ENCODE results near the gene DMXL1. TPM values are rescaled to one million over a fixed set of nuclear protein-coding genes. Genes with fewer than 3 reads are reported as not detected.

Gene DMXL1
- polyA plus RNA-seq, 1 of the 3 experiments (the other 2 are of a cell fraction): 6.6 TPM

DNA sequence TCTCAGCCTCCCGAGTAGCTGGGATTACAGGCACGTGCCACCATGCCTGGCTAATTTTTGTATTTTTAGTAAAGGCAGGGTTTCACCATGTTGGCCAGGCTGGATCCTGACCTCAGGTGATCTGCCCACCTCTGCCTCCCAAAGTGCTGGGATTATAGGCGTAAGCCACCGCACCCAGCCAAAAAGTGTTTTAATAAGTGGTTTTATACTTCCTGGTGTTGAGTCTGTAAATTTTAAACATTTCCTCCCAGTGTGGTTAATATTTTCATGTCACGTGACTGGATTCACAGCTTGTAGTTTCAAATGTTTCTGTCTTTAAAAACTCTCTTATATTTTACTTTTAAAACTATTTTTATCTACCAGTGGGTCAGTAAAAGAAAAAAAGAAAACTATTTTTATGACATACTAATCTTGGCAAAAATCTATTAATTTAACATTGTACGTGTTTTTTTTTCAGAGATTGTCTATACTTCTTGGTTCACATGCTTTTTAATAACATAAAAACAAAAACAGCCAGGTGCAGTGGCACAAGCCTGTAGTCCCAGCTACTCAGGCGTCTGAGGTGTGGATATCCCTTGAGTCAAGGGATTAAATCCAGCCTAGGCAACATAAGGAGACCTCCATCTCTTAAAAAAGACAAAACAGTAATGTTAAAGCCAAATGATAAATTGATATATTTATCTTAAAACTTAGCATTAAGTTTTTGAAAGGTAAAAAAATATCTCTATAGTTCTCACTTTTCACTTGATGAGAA is 117.1 kb downstream of the DMXL1 start (continued):
- TF ChIP-seq, protein P1, sequence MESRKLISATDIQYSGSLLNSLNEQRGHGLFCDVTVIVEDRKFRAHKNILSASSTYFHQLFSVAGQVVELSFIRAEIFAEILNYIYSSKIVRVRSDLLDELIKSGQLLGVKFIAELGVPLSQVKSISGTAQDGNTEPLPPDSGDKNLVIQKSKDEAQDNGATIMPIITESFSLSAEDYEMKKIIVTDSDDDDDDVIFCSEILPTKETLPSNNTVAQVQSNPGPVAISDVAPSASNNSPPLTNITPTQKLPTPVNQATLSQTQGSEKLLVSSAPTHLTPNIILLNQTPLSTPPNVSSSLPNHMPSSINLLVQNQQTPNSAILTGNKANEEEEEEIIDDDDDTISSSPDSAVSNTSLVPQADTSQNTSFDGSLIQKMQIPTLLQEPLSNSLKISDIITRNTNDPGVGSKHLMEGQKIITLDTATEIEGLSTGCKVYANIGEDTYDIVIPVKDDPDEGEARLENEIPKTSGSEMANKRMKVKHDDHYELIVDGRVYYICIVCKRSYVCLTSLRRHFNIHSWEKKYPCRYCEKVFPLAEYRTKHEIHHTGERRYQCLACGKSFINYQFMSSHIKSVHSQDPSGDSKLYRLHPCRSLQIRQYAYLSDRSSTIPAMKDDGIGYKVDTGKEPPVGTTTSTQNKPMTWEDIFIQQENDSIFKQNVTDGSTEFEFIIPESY (IDR thresholded peaks at IDR 0.05; ENCODE audit: borderline replicate concordance, low read depth): no peak
- TF ChIP-seq TAF1 (IDR thresholded peaks at IDR 0.05; ENCODE audit: borderline replicate concordance, low read depth, low read length) (no peak), CHD2 (IDR thresholded peaks at IDR 0.05; ENCODE audit: low read length, partially characterized antibody) (no peak), MEF2A (IDR thresholded peaks at IDR 0.05; ENCODE audit: borderline replicate concordance, low read depth) (no peak), FOXJ3 (CRISPR knock-in tag; IDR thresholded peaks at IDR 0.05) (no peak), POLR2AphosphoS5 (IDR thresholded peaks at IDR 0.05; ENCODE audit: low read depth, low read length) (no peak), SMC3 (IDR thresholded peaks at IDR 0.05; ENCODE audit: low read depth, low read length) (no peak)
- TF ChIP-seq, protein P2, sequence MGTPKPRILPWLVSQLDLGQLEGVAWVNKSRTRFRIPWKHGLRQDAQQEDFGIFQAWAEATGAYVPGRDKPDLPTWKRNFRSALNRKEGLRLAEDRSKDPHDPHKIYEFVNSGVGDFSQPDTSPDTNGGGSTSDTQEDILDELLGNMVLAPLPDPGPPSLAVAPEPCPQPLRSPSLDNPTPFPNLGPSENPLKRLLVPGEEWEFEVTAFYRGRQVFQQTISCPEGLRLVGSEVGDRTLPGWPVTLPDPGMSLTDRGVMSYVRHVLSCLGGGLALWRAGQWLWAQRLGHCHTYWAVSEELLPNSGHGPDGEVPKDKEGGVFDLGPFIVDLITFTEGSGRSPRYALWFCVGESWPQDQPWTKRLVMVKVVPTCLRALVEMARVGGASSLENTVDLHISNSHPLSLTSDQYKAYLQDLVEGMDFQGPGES (IDR thresholded peaks at IDR 0.05; ENCODE audit: low read depth, low read length): no peak

DNA sequence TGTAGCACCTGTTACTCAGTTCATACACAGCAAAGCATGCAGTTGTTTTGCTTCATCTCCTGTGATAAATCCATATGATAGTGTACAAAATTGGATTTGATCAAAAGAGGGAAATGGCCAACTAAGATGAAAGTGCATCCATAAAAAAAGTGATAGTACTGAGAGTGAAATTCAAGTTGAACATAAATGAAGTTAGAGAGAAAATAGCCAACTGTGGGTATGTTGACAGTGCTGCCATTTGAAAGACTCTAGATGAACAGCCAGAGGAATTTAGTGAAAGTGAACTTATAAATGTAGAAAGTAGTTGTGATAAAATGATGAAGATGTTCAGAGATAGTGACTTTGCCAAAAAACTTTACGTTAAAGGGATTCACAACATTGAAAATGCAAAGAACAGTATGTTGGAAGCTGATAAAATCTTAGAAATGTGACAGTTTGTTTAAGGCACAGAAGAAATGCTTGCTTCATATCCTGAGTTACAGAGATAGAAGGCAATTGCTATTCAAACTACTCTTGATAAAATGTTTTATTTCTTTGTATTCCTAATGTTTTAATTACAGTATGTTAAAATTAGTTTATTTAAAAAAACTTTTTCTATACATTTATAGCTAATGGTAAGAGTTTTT is 119.7 kb downstream of the DMXL1 start:
- Histone ChIP-seq H3K4me3 (ENCODE audit: low read depth in 2 of 2, low read length in 1 of 2) (no peak overlapping the region), H3K4me2 (no peak overlapping the region), H3K27ac (ENCODE audit: low read depth in 2 of 2, low read length in 1 of 2) (no peak overlapping the region), H3F3A (replicated peaks; ENCODE audit: insufficient read depth) (peaks cover 8% of the 10 kb centered on the region), H3K27me3 (ENCODE audit: insufficient read depth) (no peaks in the 10 kb centered on the region), H3K79me2 (ENCODE audit: insufficient read depth) (no peaks in the 10 kb centered on the region), H3K9ac (no peak overlapping the region), H3K9me3 (no peaks in the 10 kb centered on the region), H4K20me1 (ENCODE audit: insufficient read depth) (no peaks in the 10 kb centered on the region), H3K4me1 (ENCODE audit: control insufficient read depth in 1 of 2, insufficient read depth in 2 of 2, low read depth in 1 of 2, low read length in 1 of 2) (no peaks in the 10 kb centered on the region), H2AFZ (ENCODE audit: low read depth) (no peak overlapping the region), H3K9me2 (no peaks in the 10 kb centered on the region), H3K36me3 (replicated peaks in 1 of 2; ENCODE audit: control insufficient read depth in 1 of 2, insufficient read depth in 2 of 2, low read length in 1 of 2) (peaks cover 14 to 25% of the 10 kb centered on the region in 2 experiments)
- 73% methylated on average over 1 of the region's 1 CpG for WGBS (ENCODE audit: low lambda C conversion rate)
- no peak for DNase-seq
- CTCF ChIA-PET: interaction anchor here (0.9 to 1.5 kb wide), 2 partner anchors 11 to 203 kb away, joined by 3 to 6 read pairs; partner anchors contain the start of gene DTWD2
- POLR2A ChIA-PET: no interaction called here
- TF ChIP-seq RAD21 (IDR thresholded peaks at IDR 0.05; ENCODE audit: low read length) (no peak), CHD2 (IDR thresholded peaks at IDR 0.05; ENCODE audit: low read length, partially characterized antibody) (no peak), RCOR1 (IDR thresholded peaks at IDR 0.05; ENCODE audit: low read length) (no peak), MEF2A (IDR thresholded peaks at IDR 0.05; ENCODE audit: borderline replicate concordance, low read depth) (no peak), TEAD4 (IDR thresholded peaks at IDR 0.05; ENCODE audit: borderline replicate concordance, insufficient read depth) (no peak), SMC3 (IDR thresholded peaks at IDR 0.05; ENCODE audit: low read depth, low read length) (no peak), EP300 (IDR thresholded peaks at IDR 0.05; ENCODE audit: borderline replicate concordance in 1 of 2, low read depth in 1 of 2, low read length in 1 of 2) (no peak), FOXJ3 (CRISPR knock-in tag; IDR thresholded peaks at IDR 0.05) (no peak), RXRA (IDR thresholded peaks at IDR 0.05; ENCODE audit: borderline replicate concordance, low read depth) (no peak)
- TF ChIP-seq, protein P2 (IDR thresholded peaks at IDR 0.05; ENCODE audit: low read depth, low read length): no peak
- TF ChIP-seq, protein P3, sequence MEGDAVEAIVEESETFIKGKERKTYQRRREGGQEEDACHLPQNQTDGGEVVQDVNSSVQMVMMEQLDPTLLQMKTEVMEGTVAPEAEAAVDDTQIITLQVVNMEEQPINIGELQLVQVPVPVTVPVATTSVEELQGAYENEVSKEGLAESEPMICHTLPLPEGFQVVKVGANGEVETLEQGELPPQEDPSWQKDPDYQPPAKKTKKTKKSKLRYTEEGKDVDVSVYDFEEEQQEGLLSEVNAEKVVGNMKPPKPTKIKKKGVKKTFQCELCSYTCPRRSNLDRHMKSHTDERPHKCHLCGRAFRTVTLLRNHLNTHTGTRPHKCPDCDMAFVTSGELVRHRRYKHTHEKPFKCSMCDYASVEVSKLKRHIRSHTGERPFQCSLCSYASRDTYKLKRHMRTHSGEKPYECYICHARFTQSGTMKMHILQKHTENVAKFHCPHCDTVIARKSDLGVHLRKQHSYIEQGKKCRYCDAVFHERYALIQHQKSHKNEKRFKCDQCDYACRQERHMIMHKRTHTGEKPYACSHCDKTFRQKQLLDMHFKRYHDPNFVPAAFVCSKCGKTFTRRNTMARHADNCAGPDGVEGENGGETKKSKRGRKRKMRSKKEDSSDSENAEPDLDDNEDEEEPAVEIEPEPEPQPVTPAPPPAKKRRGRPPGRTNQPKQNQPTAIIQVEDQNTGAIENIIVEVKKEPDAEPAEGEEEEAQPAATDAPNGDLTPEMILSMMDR (IDR thresholded peaks at IDR 0.05): no peak
- TF ChIP-seq, protein P1 (IDR thresholded peaks at IDR 0.05; ENCODE audit: borderline replicate concordance, low read depth): no peak
- TF ChIP-seq, protein P4, sequence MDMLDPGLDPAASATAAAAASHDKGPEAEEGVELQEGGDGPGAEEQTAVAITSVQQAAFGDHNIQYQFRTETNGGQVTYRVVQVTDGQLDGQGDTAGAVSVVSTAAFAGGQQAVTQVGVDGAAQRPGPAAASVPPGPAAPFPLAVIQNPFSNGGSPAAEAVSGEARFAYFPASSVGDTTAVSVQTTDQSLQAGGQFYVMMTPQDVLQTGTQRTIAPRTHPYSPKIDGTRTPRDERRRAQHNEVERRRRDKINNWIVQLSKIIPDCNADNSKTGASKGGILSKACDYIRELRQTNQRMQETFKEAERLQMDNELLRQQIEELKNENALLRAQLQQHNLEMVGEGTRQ (IDR thresholded peaks at IDR 0.05; ENCODE audit: borderline replicate concordance, low read depth, low read length): no peak
